ENCODE results near the gene CCDC152. TPM values are rescaled to one million over a fixed set of nuclear protein-coding genes. Genes with fewer than 3 reads are reported as not detected.
"Not testable (repeated sequence)": the region's sequence is repeated elsewhere in the genome, so short reads cannot be mapped to it uniquely, and the experiment has no call there.

CCDC152 gene, protein sequence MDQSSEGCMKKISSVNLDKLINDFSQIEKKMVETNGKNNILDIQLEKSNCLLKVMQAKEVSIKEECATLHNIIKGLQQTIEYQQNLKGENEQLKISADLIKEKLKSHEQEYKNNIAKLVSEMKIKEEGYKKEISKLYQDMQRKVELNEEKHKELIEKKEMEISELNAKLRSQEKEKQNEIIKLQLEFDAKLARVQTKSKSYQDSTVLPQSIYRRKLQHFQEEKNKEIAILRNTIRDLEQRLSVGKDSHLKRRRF
- total RNA-seq (2014; rRNA removed; shearing (Covaris generic)) = 0.60 and 0.78 TPM in 2 replicates

DNA sequence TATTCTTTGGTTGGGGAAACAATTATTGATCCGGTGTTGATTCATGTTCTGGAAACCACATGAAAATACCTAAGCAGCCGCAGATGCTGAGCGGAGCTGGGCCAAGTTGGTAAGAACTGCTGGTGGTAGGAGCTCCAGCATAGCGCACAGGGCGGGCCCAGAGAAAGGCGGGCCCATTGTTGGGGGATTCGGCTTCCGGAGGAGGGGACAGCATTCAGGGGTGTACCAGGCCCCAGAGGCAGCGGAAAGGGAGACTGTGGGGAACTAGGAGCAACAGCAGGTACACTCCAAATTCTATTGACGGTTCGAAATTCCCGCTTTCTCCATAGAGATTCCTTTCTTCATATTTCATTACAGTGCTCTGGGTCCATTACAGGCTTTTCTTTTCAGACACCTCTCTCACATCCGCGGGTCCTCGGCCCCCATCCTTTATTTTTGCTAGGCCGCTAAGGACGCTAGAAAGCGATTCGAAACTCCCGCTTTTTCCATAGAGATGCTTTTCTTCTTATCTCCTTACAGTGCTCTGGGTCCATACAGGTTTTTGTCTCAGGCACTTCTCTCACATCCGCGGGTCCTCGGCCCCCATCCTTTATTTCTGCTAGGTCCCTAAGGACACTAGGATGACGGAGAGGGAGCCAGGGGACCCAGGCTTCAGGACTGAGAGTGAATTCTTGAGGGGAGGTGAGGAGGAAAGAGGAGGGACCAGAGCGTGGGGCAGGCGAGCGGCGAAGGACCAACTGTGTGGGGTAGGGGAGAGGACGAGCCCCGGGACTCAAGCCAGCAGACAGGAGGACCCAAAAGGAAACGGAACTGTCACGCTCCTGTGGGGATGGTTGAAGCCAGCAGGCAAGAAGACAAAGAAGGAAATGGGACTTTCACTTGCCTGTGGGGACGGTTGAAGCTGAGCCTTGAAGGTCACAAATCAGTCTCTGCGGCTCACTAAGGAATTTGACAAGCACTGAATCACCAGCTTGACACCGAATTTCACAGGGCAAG lies at the start of gene CCDC152:
Gene CCDC152 (plus strand): TSS at position 213 of the 996 bp plus-strand sequence. CDS start 2,304 bp downstream, outside the sequence.
- DNase-seq (ENCODE audit: low read depth) = peak; percentile 79

DNA sequence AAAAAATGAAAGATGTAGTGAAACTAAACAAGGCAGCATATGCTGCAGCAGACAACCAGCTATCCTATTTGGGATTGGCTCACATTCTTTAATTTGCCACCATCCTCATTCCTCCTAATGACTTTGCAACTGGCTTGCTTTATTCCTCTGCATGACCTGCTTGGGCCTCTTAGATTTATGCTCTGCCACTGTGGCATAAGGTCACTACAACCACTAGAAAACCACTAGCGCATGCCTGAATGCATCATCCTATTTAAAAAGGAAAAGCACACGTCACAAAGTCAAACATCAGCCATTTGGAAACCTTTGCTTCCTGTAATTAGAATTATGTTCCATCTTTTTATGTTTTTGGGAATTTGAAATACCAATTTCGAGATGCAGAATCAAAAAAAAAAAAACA lies 40.8 kb upstream of the CCDC152 start:
- DNase-seq (ENCODE audit: low read depth) = peak; percentile 79

DNA sequence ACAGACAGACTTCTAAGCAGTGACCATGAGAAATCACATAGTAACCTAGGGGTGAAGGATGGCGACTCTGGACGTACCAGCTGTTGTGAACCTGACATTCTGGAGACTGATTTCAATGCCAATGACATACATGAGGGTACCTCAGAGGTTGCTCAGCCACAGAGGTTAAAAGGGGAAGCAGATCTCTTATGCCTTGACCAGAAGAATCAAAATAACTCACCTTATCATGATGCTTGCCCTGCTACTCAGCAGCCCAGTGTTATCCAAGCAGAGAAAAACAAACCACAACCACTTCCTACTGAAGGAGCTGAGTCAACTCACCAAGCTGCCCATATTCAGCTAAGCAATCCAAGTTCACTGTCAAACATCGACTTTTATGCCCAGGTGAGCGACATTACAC lies 38.0 kb upstream of the CCDC152 start:
- DNase-seq (ENCODE audit: low read depth) = peak; percentile 73

DNA sequence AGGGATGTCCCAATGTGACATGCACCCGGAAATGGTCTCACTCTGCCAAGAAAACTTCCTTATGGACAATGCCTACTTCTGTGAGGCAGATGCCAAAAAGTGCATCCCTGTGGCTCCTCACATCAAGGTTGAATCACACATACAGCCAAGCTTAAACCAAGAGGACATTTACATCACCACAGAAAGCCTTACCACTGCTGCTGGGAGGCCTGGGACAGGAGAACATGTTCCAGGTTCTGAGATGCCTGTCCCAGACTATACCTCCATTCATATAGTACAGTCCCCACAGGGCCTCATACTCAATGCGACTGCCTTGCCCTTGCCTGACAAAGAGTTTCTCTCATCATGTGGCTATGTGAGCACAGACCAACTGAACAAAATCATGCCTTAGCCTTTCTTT lies 37.6 kb upstream of the CCDC152 start:
- no peak for DNase-seq (ENCODE audit: low read depth)

DNA sequence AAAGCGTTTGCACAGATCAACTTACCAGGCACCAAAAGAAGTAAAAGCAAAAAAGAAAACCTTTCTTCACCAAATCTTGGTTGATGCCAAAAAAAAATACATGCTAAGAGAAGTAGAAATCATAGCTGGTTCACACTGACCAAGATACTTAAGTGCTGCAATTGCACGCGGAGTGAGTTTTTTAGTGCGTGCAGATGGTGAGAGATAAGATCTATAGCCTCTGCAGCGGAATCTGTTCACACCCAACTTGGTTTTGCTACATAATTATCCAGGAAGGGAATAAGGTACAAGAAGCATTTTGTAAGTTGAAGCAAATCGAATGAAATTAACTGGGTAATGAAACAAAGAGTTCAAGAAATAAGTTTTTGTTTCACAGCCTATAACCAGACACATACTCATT lies 36.4 kb upstream of the CCDC152 start:
- DNase-seq (ENCODE audit: low read depth) = peak; percentile 68

DNA sequence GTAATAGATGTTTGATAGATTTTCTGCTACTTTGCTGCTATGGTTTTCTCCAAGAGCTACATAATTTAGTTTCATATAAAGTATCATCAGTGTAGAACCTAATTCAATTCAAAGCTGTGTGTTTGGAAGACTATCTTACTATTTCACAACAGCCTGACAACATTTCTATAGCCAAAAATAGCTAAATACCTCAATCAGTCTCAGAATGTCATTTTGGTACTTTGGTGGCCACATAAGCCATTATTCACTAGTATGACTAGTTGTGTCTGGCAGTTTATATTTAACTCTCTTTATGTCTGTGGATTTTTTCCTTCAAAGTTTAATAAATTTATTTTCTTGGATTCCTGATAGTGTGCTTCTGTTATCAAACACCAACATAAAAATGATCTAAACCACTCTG lies 35.1 kb upstream of the CCDC152 start:
- DNase-seq (ENCODE audit: low read depth) = peak; percentile 13

DNA sequence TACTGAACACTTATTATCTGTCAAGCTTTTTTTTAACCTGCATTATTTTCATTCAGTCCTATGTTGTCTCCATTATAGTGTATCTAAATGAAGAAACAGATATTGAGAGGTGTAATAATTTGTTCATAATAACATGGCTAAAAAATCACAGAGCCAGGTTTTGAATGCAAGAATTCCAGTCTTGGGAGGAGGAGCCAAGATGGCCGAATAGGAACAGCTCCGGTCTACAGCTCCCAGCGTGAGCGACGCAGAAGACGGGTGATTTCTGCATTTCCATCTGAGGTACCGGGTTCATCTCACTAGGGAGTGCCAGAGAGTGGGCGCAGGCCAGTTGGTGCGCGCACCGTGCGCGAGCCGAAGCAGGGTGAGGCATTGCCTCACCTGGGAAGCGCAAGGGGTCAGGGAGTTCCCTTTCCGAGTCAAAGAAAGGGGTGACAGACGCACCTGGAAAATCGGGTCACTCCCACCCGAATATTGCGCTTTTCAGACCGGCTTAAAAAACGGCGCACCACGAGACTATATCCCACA lies 22.0 kb upstream of the CCDC152 start:
- DNase-seq (ENCODE audit: low read depth) = not testable (repeated sequence)

DNA sequence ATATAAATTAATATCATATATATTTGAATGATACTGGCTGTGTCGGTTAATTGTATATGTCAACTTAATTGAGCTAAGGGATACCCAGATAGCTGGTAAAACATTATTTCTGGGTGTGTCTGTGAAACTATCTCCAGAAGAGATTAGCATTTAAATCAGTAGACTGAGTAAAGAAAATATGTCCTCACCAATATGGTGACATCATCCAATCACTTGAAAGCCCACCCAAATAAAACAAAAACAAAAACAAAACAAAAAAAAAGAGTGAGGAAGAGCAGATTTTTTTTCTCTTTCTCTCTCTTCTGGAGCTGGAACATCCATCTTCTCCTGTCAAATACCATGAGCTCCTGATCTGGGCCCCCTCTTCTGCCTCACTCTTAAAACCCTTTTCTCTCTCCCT lies 15.7 kb upstream of the CCDC152 start:
- no peak for DNase-seq (ENCODE audit: low read depth)

DNA sequence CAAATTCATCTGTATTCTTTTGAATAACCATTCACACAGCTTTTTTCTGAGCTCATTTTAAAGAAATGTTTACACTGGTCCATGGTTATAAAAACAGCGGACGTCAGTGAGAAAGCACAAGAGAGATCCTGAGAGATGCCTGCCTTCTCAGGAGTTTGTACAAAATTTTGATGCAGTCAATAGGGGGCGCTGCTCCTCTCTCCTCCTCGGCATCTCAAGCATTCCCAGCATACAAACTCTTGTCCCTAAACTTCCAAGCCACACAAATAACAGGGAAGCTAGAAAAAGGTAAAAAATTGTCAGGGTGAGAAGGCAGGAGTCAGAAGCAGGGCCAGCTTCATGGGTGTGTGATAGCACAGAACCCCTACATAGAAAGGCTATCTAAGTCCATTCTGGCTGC lies 11.2 kb upstream of the CCDC152 start:
- no peak for DNase-seq (ENCODE audit: low read depth)

DNA sequence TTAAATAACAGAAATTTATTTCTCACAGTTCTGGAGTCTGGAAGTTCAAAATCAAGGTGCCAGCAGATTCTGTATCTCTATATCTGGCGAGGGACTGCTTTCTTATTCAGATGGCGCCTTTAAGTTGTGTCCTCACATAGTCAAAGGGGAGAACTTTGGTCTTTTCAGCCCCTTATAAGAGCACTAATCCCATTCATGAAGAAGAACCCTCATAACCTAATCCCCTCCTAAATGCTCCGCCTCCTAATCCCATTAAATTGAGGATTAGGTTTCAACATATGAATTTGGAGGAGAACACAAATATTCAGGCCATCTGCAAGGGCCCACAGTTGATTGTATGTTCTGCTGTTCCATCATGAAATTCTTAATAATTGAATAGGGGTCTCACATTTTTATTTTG lies 10.8 kb upstream of the CCDC152 start:
- DNase-seq (ENCODE audit: low read depth) = no peak

DNA sequence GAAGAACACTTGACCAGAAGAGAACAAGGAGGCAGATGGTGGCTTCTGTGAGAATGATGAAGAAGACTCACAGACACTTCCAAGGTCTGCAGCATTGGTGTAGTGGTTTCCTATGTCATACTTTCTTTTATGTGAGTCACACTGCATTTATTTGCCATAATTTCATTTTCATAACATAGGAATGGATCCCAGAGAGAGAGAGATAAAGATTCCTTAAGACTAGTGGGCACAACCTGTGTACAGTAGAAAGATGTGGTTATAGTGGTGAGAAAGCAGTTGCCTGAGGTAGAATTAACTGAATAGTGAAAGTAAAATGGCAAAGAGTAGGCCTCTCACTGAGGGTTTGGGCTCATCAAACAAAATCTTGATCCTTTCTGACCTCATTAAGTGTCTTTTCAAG lies 7.6 kb upstream of the CCDC152 start:
- peak; percentile 40 for DNase-seq (ENCODE audit: low read depth)

DNA sequence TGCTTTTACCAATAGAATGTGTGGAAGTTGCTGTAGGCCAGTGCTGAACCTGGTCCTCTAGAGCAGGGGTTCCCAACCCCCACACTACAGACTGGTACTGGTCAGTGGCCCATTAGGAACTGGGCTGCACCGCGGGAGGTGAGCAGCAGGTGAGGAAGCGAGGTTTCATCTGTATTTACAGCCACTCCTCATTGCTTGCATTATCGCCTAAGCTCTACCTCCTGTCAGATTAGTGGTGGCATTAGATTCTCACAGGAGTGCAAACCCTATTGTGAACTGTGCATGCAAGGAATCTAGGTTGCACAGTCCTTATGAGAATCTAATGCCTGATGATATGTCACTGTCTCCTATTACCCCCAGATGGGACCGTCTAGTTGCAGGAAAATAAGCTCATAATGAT lies 6.1 kb upstream of the CCDC152 start:
- no peak for DNase-seq (ENCODE audit: low read depth)

DNA sequence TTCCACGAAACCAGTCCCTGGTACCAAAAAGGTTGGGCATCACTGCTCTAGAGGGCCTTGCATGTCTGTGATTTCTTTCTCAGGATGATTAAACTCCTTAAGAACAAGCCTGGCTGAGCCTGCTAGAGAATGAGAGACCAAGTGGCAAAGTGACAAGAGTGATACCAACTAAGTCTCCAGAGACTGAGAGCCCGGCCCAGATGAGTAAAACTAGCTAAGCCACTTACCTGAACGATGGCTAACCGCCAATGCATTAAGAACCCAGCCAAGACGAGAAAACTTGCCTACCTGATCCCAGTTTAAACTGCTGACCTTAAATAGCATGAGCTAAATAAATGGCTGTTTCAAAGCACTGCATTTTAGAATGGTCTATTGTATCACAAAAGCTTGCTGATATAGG lies 5.6 kb upstream of the CCDC152 start:
- DNase-seq (ENCODE audit: low read depth) = no peak

DNA sequence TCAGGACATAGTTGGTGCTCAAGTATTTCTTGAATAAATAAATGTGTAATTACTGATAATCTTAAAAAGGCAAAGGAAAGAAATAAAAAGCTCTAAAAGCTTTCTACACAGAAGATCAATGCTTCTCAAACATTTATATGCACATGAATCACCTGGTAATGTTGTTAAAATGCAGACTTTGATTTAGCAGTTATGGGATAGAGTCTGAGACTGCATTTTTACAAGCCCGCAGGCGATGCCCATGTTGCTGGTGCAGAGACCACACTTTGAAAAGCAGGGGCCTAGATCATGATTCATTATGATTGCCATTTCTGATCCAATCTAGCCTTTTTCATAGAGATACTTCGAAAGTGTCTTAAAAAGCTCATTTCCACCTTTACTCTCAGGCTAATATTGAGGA lies 3.5 kb upstream of the CCDC152 start:
- no peak for DNase-seq (ENCODE audit: low read depth)

DNA sequence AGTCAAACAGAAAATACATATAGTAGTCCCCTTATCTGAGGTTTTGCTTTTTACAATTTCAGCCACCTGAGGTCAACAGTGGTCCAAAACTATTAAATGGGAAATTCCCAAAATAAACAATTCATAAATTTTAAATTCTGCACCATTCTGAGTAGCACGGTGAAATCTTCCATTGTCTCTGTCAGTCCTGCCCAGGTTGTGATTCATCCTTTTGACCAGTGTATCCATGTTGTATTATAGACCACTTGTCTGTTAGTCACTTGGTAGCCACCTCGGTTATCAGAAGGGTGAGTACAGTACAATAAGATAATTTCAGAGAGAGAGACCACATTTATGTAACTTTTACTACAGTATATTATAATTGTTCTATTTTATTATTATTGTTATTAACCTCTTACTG lies 2.8 kb downstream of the CCDC152 start:
- peak; percentile 72 for DNase-seq (ENCODE audit: low read depth)

DNA sequence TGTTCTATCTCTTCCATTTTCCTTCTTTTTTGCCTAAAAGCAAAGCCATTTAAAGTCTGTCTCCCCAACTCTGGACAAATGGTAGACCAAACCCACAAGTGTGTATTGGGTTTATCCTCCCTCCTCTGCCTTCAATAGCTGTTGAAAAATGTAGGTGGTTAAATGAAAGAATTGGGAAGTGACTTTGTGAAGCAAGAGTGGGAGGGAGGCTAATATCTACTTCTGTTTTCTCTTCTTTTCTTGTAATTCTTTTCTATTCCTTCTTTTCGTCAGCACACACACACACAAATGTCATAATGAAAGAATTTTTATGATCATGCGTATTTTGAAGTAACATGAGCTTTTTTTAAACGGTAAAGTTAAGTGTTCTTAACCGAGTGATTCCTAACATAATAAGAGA lies 3.8 kb downstream of the CCDC152 start:
- DNase-seq (ENCODE audit: low read depth) = no peak

DNA sequence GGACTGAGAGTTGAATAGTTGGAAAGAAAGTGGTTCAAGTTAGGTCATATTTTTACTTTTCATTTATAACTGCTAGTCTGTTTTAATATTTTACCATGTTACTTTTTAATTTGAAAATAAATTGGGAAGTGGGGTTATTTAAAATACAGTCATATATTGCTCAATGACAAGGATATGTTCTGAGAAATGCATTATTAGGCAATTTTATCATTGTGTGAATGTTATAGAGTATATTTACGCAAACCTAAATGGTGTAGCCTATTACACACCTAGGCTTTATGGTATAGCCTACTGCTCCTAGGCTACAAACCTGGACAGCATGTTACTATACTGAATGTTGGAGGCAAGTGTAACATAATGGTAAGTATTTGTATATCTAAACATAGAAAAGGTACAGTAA lies 5.2 kb downstream of the CCDC152 start:
- DNase-seq (ENCODE audit: low read depth) = no peak

DNA sequence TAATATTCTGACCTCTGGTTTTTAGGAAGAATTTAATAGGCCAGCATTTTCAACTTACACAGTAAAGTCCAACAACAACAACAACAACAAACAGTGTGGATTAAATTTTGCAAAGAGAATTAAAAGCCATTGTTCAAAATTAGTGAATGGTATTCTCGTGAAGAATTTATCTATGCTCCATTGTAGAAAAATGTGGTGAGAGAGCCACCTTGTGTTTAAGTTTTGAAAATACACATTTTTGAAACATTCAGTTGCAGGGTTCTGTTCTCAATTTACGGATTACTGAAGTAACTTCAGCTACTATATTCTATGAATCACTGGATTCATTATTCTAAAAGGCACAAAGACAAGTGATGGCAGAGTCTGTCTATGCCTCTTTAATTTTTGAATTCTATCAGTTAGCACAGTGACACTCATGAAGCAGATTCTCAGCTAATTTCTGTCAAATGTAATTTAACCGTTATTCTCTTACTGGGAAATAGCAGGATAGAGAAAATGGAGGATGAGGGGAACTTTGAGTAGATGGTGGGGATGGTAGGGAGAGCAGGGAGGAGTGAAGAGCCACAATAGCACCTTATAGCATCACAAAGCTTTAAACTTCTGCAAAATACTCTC lies 11.0 kb downstream of the CCDC152 start:
- peak; percentile 42 for DNase-seq (ENCODE audit: low read depth)

DNA sequence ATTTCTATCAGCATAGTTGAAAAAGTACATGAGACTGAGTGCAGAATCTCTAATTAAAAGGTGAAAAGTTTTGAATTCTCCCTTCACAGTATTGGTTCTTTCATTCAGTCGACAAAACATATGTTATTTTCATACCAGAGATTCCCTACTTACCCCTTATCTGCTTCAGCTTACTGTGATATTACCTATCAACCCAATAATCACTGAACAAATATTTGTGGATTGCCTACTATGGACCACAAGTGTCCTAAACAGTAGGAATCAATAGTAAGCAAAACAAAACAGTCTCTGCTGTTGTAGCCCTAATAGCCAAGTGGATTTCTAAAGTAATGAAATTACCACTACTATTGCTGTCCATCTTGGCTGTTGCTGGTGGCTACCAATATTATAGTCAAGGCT lies 11.5 kb downstream of the CCDC152 start:
- no peak for DNase-seq (ENCODE audit: low read depth)

DNA sequence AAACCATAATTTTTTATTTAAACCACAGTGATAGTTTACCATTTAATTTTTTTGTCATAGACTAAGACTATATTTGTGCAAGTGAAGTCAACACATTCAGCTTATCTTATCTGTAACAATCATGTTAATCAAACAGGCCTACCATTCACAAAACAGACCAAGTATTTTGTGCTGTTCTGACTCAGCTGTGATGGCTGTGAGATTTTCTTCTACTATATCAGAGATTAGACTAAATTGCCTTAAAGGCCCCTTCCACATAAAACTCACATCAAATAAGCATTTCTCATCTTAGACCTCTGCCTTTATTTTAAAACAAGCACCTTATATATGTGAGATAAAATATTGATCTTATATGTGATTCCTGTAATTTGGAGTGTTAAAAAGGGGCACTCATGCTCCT lies 13.4 kb downstream of the CCDC152 start:
- no peak for DNase-seq (ENCODE audit: low read depth)

DNA sequence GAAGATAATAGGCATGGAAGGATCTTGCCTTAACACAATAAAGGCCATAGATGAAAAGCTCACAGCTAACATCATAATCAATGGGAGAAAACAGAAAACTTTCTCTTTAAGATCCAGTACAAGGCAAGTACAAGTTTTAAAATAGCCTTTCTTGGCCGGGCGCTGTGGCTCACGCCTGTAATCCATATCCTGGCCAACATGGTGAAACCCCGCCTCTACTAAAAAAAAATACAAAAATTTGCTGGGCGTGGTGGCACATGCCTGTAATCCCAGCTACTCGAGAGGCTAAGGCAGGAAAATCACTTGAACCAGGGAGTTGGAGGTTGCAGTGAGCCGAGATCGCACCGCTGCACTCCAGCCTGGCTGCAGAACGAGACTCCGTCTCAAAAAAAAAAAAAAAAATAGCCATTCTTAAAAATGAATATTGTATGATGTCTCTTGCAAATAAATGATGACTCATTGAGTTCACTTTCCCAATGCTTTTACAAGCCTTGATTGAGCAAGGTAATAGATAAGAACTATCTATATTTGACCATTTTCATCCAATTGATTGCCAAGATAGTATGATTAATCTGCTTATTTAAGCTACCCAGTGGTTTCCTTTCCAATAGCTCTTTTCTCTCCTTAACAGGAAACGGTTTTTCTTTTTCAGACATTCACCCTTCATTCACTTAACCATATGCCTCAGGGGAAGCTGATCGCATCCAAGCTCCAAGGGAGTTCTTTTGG lies 15.8 kb downstream of the CCDC152 start:
- DNase-seq (ENCODE audit: low read depth) = peak; percentile 50

DNA sequence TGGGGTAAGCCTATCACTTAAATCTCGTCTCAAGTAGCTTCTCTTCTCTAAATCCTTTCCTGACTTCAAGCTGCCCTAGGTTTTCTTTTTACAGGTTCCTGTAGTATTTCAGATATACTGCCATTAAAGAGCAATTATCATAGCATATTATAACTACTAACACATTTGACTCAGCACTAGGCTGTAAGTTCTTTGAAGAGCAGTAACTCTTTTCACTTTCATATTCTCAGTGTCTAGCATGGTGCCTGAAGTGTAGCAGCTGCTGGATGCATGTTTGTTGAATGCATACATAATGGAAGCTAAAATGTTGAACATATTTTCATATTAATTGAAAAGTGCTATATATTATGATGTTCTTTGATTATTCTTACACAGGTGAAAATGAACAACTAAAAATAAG lies 22.5 kb downstream of the CCDC152 start:
- DNase-seq (ENCODE audit: low read depth) = no peak

Measured in RPMI7951 (cell line).